ENCODE measurements around the gene PSPH. TPM values are rescaled to one million over a fixed set of nuclear protein-coding genes. Genes with fewer than 3 reads are reported as not detected.
A peak's percentile ranks its signal among the peaks of the same experiment; 100 is the strongest.
"Not testable (repeated sequence)": the region's sequence is repeated elsewhere in the genome, so short reads cannot be mapped to it uniquely, and the experiment has no call there.

The PSPH gene
- total RNA-seq, 1 experiment from 2014 or later, result 50.7 TPM

GRCh38 chr7:56048763-56049162, 2.5 kb downstream of the PSPH start:
- Histone ChIP-seq H3K27ac (ENCODE audit: low read depth, low read length) (peak overlapping the region; percentile 37), H3K79me2 (ENCODE audit: insufficient read depth, low read length) (peaks cover 93% of the 10 kb centered on the region), H3K4me1 (ENCODE audit: control insufficient read depth in 1 of 2, insufficient read depth in 2 of 2, low read length in 2 of 2) (peaks cover 22 to 34% of the 10 kb centered on the region in 2 experiments), H3K4me3 (replicated peaks in 1 of 2; ENCODE audit: low read depth in 1 of 2, low read length in 2 of 2) (peak overlapping the region in 1 of 2 experiments; percentile 16; a peak in 1 of 4 replicates), H3K9ac (ENCODE audit: low read length) (peak overlapping the region; percentile 27), H3K36me3 (ENCODE audit: control insufficient read depth in 1 of 2, insufficient read depth in 2 of 2, low read length in 2 of 2) (peaks cover 10 to 14% of the 10 kb centered on the region in 2 experiments), H3K4me2 (ENCODE audit: low read length) (peak overlapping the region; percentile 94)
- ChIA-PET RAD21 (ENCODE audit: low non-redundant PET in 1 of 2, low total read pairs in 2 of 2, uncharacterized antibody in 2 of 2, unreplicated experiment in 2 of 2) (interaction anchor here in 1 of 2 experiments (0.9 kb wide), 1 partner anchor 15 kb away, joined by 3 read pairs; no protein-coding TSS in a partner anchor), POLR2A (interaction anchor here (0.6 to 1.0 kb wide), 3 partner anchors 14 to 57 kb away, joined by 3 read pairs; partner anchors contain the start of gene CHCHD2), CTCF (interaction anchor here (0.8 kb wide), 1 partner anchor 397 kb away, joined by 3 read pairs; no protein-coding TSS in a partner anchor)
- H3K27me3 ChIP-seq (ENCODE audit: insufficient read depth, low read length); H3K9me3 ChIP-seq (ENCODE audit: control insufficient read depth in 1 of 2, insufficient read depth in 1 of 2, low read depth in 1 of 2, low read length in 2 of 2); H2AFZ ChIP-seq (ENCODE audit: low read depth, low read length, poor library complexity, severe bottlenecking); H4K20me1 ChIP-seq (ENCODE audit: insufficient read depth); DNase-seq (ENCODE audit: low read depth, low spot score); H3K9me2 ChIP-seq (ENCODE audit: insufficient read depth); BruUV-seq (replicated peaks): not testable (repeated sequence)
- intact Hi-C loops (cut with micrococcal nuclease), result loop anchor here (2.0 kb wide), 1 partner anchor 14 kb away; no protein-coding TSS in a partner anchor
- peak; percentile 13 for ATAC-seq
- TF ChIP-seq MAX (IDR thresholded peaks at IDR 0.05), result peak; percentile 29; the same call in 1 of the 2 replicates

GRCh38 chr7:56048245-56048644, 3.0 kb downstream of the PSPH start:
- Histone ChIP-seq H3K79me2 (ENCODE audit: insufficient read depth, low read length) (peaks cover 89% of the 10 kb centered on the region), H3K9ac (ENCODE audit: low read length) (0 out of 2 replicates have a peak overlapping the region, but pooled peaks have one; percentile 27), H3K4me1 (ENCODE audit: control insufficient read depth in 1 of 2, insufficient read depth in 2 of 2, low read length in 2 of 2) (peaks cover 22 to 30% of the 10 kb centered on the region in 2 experiments), H3K4me2 (ENCODE audit: low read length) (peak overlapping the region; percentile 94), H3K4me3 (replicated peaks in 1 of 2; ENCODE audit: low read depth in 1 of 2, low read length in 2 of 2) (no peak overlapping the region), H2AFZ (ENCODE audit: low read depth, low read length, poor library complexity, severe bottlenecking) (no peak overlapping the region), H3K27ac (ENCODE audit: low read depth, low read length) (peak overlapping the region; percentile 37), H3K36me3 (ENCODE audit: control insufficient read depth in 1 of 2, insufficient read depth in 2 of 2, low read length in 2 of 2) (peaks cover 5 to 11% of the 10 kb centered on the region in 2 experiments; a peak in 3 of 4 replicates), H4K20me1 (ENCODE audit: insufficient read depth) (no peaks in the 10 kb centered on the region), H3K27me3 (ENCODE audit: insufficient read depth, low read length) (no peaks in the 10 kb centered on the region), H3K9me2 (ENCODE audit: insufficient read depth) (no peaks in the 10 kb centered on the region), H3K9me3 (ENCODE audit: control insufficient read depth in 1 of 2, insufficient read depth in 1 of 2, low read depth in 1 of 2, low read length in 2 of 2) (no peaks in the 10 kb centered on the region)
- DNase-seq (ENCODE audit: low read depth, low spot score) (no peak), ATAC-seq (no peak)
- ChIA-PET RAD21 (ENCODE audit: low non-redundant PET in 1 of 2, low total read pairs in 2 of 2, uncharacterized antibody in 2 of 2, unreplicated experiment in 2 of 2) (interaction anchor here in 1 of 2 experiments (0.9 kb wide), 1 partner anchor 14 kb away, joined by 3 read pairs; no protein-coding TSS in a partner anchor), CTCF (no interaction called here), POLR2A (interaction anchor here (1.0 kb wide), 1 partner anchor 14 kb away, joined by 3 read pairs; no protein-coding TSS in a partner anchor)
- BruUV-seq (replicated peaks), result no TSS peak
- TF ChIP-seq ZNF274 (IDR thresholded peaks at IDR 0.05; ENCODE audit: low read depth, low read length), result no peak
- intact Hi-C loops (cut with micrococcal nuclease), result loop anchor here (2.0 kb wide), 1 partner anchor 13 kb away; no protein-coding TSS in a partner anchor

DNA sequence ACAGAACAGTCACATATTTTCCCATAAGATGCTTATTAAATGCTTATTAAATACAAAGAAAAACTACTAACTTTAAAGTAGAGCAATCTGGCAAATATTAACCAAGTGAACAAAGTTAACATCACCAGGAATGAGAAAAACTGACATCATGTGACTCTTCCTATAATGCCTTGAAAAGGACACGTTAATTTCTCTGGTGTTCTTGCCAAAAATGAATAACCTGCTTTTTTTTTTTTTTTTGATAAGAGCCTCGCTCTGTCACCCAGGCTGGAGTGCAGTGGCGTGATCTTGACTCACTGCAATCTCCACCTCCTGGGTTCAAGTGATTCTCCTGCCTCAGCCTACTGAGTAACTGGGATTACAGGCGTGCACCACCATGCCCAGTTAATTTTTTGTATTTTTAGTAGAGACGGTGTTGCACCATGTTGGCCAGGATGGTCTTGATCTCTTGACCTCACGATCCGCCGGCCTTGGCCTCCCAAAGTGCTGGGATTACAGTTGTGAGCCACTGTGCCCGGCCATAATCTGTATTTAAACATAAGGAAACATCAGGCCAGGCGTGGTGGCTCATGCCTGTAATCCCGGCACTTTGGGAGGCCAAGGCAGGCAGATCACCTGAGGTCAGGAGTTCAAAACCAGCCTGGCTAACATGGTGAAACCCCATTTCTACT, 3.7 kb downstream of the PSPH start:
- H3K36me3 ChIP-seq (ENCODE audit: control insufficient read depth in 1 of 2, insufficient read depth in 2 of 2, low read length in 2 of 2); RAD21 ChIA-PET (ENCODE audit: low non-redundant PET in 1 of 2, low total read pairs in 2 of 2, uncharacterized antibody in 2 of 2, unreplicated experiment in 2 of 2); H3K9me3 ChIP-seq (ENCODE audit: control insufficient read depth in 1 of 2, insufficient read depth in 1 of 2, low read depth in 1 of 2, low read length in 2 of 2); H3K9me2 ChIP-seq (ENCODE audit: insufficient read depth); H3K4me3 ChIP-seq (replicated peaks in 1 of 2; ENCODE audit: low read depth in 1 of 2, low read length in 2 of 2); ATAC-seq; H3K4me2 ChIP-seq (ENCODE audit: low read length); BruUV-seq (replicated peaks); POLR2A ChIA-PET; CTCF ChIA-PET; DNase-seq (ENCODE audit: low read depth, low spot score); H3K27ac ChIP-seq (ENCODE audit: low read depth, low read length); H4K20me1 ChIP-seq (ENCODE audit: insufficient read depth); H3K9ac ChIP-seq (ENCODE audit: low read length); H3K27me3 ChIP-seq (ENCODE audit: insufficient read depth, low read length); H2AFZ ChIP-seq (ENCODE audit: low read depth, low read length, poor library complexity, severe bottlenecking): not testable (repeated sequence)
- Histone ChIP-seq H3K4me1 (ENCODE audit: control insufficient read depth in 1 of 2, insufficient read depth in 2 of 2, low read length in 2 of 2) (peaks cover 16 to 23% of the 10 kb centered on the region in 2 experiments), H3K79me2 (ENCODE audit: insufficient read depth, low read length) (peaks cover 83% of the 10 kb centered on the region)
- intact Hi-C loops (cut with micrococcal nuclease), result loop anchor here (2.0 kb wide), 1 partner anchor 13 kb away; no protein-coding TSS in a partner anchor
